HS-27A (cell line): ENCODE measurements around the gene CLEC4M.
"Not testable (repeated sequence)": the region's sequence is repeated elsewhere in the genome, so short reads cannot be mapped to it uniquely, and the experiment has no call there.

ENCODE experiments used
- DNase-seq: peaks from one replicate; pipeline ENCODE4 v3.0.0-alpha.2; 2012; ENCODE audit warnings: low read depth, missing footprints

CLEC4M gene

DNA sequence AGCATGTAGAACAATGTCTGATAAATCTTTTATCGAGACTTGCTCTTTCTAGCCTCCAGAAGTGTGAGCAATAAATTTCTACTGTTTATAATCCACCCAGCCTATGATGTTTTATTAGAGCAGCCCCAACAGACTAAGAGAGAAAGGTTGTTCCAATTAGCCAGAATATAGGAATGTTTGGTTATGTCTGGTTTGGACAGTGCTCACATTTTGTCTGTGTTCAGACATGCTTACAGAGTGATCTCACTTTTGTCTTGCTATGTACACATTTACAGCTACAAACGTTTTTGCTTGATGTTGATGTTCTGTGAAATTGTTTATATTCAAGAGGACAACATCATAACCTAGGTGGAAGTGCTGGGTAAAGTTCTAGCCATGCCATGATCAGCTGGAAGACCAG is 48.9 kb downstream of the CLEC4M start:
- DNase-seq, result no peak

DNA sequence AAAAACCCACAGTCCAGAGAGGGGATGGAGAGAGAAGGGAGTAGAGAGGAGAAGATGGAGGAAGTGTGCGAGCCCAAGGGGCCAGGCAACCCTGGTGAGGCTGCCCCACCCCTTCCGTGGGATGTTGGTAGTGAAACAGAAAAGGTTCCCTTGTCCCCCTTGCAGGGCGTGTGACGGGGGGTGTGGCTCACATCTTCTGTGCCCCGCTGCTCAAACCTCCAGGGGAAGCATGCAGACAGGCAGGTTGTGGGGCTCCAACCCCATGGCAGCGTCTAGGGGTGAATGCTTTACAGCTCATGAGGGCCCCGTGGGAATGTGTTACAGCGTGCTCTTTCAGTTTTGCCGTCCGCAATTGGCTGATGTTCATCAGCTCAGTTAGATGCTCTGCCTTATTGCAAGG is 52.3 kb downstream of the CLEC4M start:
- DNase-seq, result no peak

DNA sequence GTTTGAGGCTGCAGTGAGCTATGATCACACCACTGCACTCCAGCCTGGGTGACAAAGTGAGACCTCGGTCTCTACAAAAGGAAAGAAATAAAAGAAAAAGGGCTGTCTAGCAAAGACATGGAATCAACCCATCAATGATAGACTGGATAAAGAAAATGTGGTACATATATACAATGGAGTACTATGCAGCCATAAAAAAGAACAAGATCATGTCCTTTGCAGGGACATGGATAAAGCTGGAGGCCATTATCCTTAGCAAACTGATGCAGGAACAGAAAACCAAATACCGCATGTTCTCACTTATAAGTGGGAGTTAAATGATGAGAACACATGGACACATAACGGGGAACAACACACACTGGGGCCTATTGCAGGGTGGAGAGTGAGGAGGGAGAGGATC is 53.0 kb downstream of the CLEC4M start:
- DNase-seq, result not testable (repeated sequence)

DNA sequence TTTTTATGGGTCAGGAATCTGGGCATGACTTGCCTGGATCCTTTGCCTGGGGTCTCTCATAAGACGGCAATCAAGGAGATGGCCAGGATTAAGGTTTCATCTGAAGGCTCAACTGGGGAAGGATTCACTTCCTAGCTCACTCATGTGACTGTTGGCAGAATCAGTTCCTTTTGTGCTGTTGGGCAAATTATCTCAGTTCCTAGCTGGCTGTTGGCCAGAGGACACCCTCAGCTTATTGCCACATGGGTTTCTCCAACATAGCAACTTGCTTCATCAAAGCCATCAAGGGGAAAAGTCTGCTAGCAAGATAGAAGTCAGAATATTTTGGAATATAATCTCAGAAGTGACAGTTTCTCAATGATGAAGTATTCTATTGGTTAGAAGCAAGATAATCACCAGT is 54.8 kb downstream of the CLEC4M start:
- DNase-seq, result no peak

DNA sequence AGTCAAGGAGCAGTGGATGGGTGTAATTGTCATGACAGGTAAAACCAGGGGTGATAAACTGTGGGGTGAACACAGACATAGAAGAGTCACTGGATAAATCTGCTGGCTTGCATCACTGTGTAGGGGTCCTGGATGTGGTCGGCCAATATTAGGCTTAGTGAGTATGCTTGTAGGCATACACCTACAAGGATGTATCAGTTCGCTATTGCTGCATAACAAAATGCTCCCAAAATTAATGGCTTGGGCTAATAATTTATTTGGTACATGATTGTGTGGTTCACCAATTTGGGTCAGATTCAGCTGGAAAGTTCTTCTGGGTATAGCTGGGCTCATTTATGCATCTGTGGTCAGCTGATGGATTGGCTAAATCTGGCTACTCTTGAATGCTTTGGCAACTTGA is 55.8 kb downstream of the CLEC4M start:
- DNase-seq, result no peak
